Nephron progenitor cell (in vitro differentiated cells): ENCODE data around the gene PDGFC.

Experiments used
- DNase-seq: peaks from one replicate; pipeline ENCODE4 v3.0.0; 2021
- H3K27ac Mint-ChIP-seq: 2 replicates; pipeline ENCODE4 v1.8.0; 2021; ENCODE audit warnings: mild to moderate bottlenecking, moderate library complexity, mixed read lengths
- H3K27me3 Mint-ChIP-seq: 2 replicates; pipeline ENCODE4 v1.8.0; 2021; ENCODE audit warnings: mild to moderate bottlenecking, low read depth, mixed read lengths; ENCODE audit not compliant: poor library complexity
- H3K36me3 Mint-ChIP-seq: 2 replicates; pipeline ENCODE4 v1.8.0; 2021; ENCODE audit warnings: low read depth, mixed read lengths
- H3K4me1 Mint-ChIP-seq: 2 replicates; pipeline ENCODE4 v1.8.0; 2021; ENCODE audit warnings: mixed read lengths
- H3K4me3 Mint-ChIP-seq: 2 replicates; pipeline ENCODE4 v1.8.0; 2021; ENCODE audit warnings: mild to moderate bottlenecking, moderate library complexity, mixed read lengths
- H3K9me3 Mint-ChIP-seq: 2 replicates; pipeline ENCODE4 v1.8.0; 2021; ENCODE audit warnings: mild to moderate bottlenecking, moderate library complexity, mixed read lengths
- TF ChIP-seq, protein P1 (sequence below): fragments of 200-600 bp; sonication (generic); IDR thresholded peaks from 2 replicates; pipeline ENCODE4 v1.5.0; 2021; ENCODE audit warnings: antibody characterized with exemption

The PDGFC gene

DNA sequence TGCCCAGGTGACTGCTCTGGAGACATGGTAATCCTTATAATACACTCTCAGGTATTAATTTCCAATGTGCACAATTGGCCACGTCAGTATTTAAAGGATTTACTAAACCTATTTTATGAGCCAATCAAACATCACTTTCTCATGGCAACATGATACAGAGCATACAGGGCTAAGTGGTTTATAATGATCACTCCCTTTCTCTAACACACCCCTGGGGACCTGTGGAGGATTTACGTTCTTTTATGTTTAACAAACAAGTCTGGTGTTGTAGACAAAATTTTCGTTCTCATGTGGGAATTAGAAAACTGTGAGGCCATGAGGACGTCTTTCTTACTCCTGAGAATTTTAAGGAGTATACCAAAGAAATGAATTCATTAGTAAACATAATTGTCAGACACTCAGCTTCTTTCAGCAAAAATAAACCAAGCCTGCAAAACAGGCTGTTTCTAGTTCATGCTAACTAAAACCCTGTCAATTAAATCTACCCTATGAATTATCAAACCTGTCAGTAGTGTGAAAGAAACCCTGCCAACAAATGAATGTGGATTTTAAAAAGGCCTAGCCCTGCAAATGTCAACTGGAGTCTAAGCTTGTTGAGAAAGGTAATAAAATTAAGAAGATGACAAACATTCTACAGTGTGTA lies 155.8 kb downstream of the PDGFC start:
- peaks cover 41% of the 10 kb centered on the region for H3K4me1 Mint-ChIP-seq
- peak; percentile 19 for DNase-seq
- H3K9me3 Mint-ChIP-seq, result peaks cover 11% of the 10 kb centered on the region
- H3K36me3 Mint-ChIP-seq, result peaks cover 15% of the 10 kb centered on the region
- H3K4me3 Mint-ChIP-seq, result peak overlapping the region; percentile 28
- peak overlapping the region; percentile 62 for H3K27ac Mint-ChIP-seq
- H3K27me3 Mint-ChIP-seq, result peaks cover 2% of the 10 kb centered on the region
- TF ChIP-seq, protein P1, sequence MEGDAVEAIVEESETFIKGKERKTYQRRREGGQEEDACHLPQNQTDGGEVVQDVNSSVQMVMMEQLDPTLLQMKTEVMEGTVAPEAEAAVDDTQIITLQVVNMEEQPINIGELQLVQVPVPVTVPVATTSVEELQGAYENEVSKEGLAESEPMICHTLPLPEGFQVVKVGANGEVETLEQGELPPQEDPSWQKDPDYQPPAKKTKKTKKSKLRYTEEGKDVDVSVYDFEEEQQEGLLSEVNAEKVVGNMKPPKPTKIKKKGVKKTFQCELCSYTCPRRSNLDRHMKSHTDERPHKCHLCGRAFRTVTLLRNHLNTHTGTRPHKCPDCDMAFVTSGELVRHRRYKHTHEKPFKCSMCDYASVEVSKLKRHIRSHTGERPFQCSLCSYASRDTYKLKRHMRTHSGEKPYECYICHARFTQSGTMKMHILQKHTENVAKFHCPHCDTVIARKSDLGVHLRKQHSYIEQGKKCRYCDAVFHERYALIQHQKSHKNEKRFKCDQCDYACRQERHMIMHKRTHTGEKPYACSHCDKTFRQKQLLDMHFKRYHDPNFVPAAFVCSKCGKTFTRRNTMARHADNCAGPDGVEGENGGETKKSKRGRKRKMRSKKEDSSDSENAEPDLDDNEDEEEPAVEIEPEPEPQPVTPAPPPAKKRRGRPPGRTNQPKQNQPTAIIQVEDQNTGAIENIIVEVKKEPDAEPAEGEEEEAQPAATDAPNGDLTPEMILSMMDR, result no peak

DNA sequence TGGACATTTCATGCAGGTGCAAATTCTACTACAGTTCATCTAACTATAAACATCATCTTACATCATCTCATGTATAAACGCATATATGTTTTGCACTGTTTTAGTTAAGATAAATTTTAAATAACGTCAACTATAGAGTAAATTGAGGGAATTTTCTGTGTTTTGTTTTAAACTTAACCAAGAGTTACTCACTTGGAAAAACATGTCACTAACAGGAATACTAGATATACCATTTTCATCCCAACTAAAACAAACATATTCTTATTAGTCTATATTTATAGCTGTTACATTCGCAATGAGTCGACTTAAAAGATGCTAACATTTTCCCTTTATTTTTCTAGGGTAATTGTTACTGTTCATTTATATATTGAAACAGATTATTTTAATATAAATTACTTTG lies 159.6 kb downstream of the PDGFC start:
- no peak for DNase-seq
- H3K4me3 Mint-ChIP-seq, result no peak overlapping the region
- TF ChIP-seq, protein P1, result no peak
- no peaks in the 10 kb centered on the region for H3K36me3 Mint-ChIP-seq
- H3K9me3 Mint-ChIP-seq, result peaks cover under 1% of the 10 kb centered on the region
- H3K27me3 Mint-ChIP-seq, result peaks cover 2% of the 10 kb centered on the region
- peaks cover 63% of the 10 kb centered on the region for H3K4me1 Mint-ChIP-seq
- no peak overlapping the region for H3K27ac Mint-ChIP-seq

DNA sequence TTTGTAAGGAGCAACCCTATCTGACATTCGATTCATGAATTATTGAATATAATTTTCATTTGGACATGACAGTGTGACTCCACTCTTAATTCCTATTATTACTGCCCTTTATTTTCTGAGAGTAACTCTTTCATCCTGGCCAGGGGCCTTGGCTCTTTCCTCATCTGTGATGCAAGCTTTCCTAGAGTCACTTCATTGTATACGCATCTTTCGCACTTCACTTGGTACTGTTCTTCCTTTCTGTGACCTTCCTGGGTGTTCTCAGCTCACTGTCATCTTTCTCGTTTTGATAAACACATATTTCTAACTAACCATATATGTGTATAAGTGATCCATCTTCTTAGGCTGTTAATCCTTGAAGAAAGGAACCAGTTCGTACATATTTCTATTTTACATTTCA lies 160.3 kb downstream of the PDGFC start:
- peaks cover 65% of the 10 kb centered on the region for H3K4me1 Mint-ChIP-seq
- no peaks in the 10 kb centered on the region for H3K36me3 Mint-ChIP-seq
- H3K27me3 Mint-ChIP-seq, result peaks cover 2% of the 10 kb centered on the region
- TF ChIP-seq, protein P1, result no peak
- no peak overlapping the region for H3K27ac Mint-ChIP-seq
- DNase-seq, result no peak
- no peak overlapping the region for H3K4me3 Mint-ChIP-seq
- no peaks in the 10 kb centered on the region for H3K9me3 Mint-ChIP-seq

DNA sequence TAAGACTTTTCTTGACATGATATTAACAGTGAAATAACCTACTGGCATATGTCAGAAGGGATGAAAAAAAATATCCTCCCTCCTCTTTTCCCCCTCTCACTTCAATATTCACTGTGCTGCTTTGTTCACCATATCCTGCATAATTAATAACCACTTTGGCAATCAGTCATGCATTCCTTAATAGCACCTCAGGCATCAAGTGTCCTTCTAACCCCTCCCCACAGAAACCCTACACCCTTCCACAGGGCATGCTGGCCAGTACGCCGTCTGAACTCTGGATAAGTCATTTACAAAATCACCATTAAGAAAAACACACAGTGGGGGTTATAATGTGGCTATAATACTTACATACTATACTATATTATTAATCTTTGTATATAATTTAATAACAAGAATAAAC lies 165.9 kb downstream of the PDGFC start:
- Mint-ChIP-seq H3K9me3 (no peaks in the 10 kb centered on the region), H3K27me3 (no peaks in the 10 kb centered on the region), H3K36me3 (no peaks in the 10 kb centered on the region), H3K4me3 (peak overlapping the region; percentile 54), H3K27ac (peak overlapping the region; percentile 78), H3K4me1 (peaks cover 57% of the 10 kb centered on the region)
- TF ChIP-seq, protein P1, result no peak
- peak; percentile 41 for DNase-seq

DNA sequence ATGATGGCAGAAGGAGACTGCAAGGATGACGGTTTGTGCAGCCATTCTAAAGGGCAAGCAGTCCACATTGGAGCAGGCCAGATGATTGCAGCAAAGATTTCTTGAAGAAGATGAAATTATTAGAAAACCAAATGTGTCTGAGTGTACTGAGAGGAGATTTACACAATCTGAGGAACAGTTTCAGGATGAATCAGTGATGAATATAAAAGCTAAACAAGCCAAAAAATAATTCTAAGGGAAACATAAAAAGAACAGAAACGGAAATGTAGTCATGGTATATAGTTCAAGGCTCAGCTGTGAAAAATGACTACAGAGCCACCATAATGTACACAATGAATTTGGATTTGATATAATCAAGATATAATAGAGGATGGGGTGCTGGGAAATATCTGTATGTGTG lies 168.5 kb downstream of the PDGFC start:
- no peak for DNase-seq
- H3K9me3 Mint-ChIP-seq, result no peaks in the 10 kb centered on the region
- H3K36me3 Mint-ChIP-seq, result no peaks in the 10 kb centered on the region
- peaks cover 46% of the 10 kb centered on the region for H3K4me1 Mint-ChIP-seq
- H3K4me3 Mint-ChIP-seq, result no peak overlapping the region
- H3K27ac Mint-ChIP-seq, result no peak overlapping the region
- TF ChIP-seq, protein P1, result no peak
- H3K27me3 Mint-ChIP-seq, result no peaks in the 10 kb centered on the region

DNA sequence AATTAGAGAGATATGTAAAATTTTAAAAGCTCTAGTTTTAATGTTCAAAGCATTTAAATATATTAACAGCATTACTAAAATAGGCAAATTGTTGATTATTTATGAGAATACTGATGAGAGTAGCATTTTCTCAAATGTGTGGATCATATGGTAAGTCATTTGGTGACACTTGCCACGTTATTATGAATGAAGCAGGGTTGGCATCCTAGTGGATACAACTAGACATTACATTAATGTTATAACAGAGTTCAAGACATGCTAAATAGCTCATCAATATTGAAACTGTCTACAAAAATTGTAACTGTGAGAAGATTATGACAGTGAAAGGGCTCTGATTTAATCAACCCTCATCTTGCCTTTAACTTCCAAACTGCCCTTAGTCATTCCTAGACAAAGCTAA lies 171.1 kb downstream of the PDGFC start:
- TF ChIP-seq, protein P1, result no peak

More for the DNA sequence above, 171.1 kb downstream of the PDGFC start:
- DNase-seq, result no peak
- Mint-ChIP-seq H3K27me3 (peaks cover 3% of the 10 kb centered on the region), H3K4me1 (peaks cover 28% of the 10 kb centered on the region), H3K9me3 (peaks cover 10% of the 10 kb centered on the region), H3K36me3 (peaks cover 11% of the 10 kb centered on the region), H3K4me3 (no peak overlapping the region), H3K27ac (no peak overlapping the region)
